Myometrial cell (primary cell): ENCODE data around the gene KANK4. TPM values are rescaled to one million over a fixed set of nuclear protein-coding genes. Genes with fewer than 3 reads are reported as not detected.

Experiments
- total RNA-seq: library from RNA; depleted of rRNA; stranded (reverse); fragments of >200 nt; gene quantifications from 2 replicates; pipeline ENCODE4 v1.2.3, GENCODE V29; 2015

KANK4 gene
- total RNA-seq: not detected in 2 replicates

DNA sequence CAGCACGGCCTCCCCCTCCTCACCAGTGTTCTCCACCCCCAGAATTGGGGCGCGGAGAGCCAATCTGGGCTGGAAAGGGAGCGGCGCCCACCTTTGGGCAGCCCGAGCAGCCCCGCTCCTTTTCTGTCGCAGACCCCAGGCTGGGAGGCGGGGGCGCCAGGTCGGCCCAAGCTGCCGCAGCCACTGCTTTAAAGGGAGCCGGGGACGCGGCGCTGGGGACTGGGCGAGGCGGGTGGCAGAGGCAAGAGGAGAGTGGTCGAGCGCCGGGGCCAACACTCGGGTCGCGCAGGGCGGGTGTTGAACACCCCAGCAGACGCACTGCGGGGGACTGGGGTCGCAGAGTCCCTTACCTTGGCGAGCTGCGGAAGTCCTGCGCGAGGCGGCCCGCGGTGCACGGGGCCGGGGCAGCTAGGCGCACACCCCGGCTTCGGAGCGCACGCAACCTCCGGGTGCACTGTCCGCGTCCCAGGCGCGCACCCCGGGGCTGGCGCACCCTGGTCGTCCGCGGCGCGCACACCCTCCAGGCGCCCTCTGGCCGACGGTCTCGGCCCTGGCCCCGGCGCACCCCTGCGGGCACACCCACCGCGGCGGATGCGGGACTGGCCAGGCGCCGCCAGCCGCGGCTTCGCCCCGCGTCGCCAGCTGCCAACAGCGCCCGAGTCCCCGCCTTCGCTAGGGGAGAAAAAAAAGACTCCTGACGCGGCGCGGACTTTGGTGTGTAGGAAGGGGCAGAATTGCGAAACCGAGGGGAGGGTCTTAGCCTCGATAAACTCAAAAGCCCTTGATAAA is at the start of gene KANK4:
TSS of gene KANK4 (minus strand) at position 679 of the 789 bp plus-strand sequence. CDS start 37,870 bp downstream, outside the sequence.

DNA sequence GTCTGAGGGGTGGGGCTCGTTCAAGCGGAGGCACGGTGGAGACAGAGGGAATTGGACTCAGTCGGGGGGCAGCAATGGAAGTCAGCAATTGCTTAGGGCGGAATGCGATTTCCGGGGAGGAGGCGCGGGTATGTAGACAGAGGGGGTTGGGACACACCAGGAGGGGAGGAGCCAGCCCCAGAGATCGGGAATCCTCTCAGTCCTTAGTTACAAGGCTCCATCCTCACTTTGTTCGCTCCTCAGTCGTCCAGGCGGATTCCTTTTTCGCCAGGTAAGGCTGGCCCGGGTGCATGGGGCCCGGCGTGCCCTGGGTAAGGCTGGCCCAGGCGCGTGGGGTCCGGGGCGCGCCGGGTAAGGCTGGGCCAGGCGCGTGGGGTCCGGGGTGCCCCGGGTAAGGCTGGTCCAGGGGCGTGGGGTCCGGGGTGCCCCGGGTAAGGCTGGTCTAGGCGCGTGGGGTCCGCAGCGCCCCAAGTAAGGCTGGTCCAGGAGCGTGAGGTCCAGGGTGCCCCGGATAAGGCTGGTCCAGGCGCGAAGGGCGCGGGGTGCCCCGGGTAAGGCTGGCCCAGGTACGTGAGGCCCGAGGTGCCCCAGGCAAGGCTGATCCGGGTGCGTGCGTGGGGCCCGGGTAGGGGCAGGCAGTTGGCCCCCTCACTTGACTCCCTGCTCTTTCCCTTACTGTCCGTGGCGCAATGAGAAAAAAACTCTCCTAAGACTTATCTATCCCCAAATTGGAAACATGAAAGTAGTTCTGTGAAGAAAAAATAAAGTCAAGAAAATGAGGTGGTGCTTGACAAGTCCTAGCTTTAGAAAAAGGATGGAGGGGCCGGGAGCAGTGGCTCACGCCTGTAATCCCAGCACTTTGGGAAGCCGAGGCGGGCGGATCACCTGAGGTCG is 124.3 kb downstream of the KANK4 start, which contains the start of gene L1TD1:
TSS of gene L1TD1 (plus strand) at position 199 of the 894 bp plus-strand sequence. CDS start 11,780 bp downstream, outside the sequence.

Other genes with a start within 250 kb of the KANK4 start
- 0.18 TPM in 1 of 2 replicates, not detected in the other for gene L1TD1, start 124.6 kb downstream of the KANK4 start, total RNA-seq
- 17.0 and 21.8 TPM in 2 replicates for gene USP1, start 117.6 kb upstream of the KANK4 start, total RNA-seq